GM12873 (cell line): ENCODE data around the gene CHODL.

Experiments used
- CTCF ChIP-seq: IDR thresholded peaks from 2 replicates; pipeline ENCODE4 v1.5.1; 2012; ENCODE audit warnings: low read depth, mild to moderate bottlenecking, moderate library complexity, low read length, control low read depth; ENCODE audit not compliant: insufficient read depth; ENCODE audit errors: missing control alignments

CHODL gene

GRCh38 chr21:18245464-18245967 lies 883 bp downstream of the CHODL start:
- no peak for TF ChIP-seq CTCF

DNA sequence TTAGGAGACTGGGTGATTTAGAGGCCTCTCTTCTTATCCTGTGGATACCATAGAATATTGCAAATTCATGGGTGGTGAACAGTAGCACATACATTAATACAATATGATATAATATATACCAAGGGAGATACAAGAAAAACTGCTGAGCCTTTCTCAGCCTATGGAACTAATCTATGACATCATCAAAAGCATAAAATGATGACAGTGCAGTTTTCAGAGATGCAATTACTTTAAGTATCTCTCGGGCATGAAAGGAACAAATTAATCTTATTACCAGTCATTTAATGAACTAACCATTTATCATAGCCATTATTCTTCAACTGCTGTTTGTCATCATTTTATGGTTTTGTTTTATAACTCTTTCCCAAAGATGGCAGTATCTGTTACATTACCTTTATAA lies 3.5 kb downstream of the CHODL start:
- no peak for TF ChIP-seq CTCF

GRCh38 chr21:18249672-18250071 lies 5.0 kb downstream of the CHODL start:
- TF ChIP-seq CTCF: no peak

DNA sequence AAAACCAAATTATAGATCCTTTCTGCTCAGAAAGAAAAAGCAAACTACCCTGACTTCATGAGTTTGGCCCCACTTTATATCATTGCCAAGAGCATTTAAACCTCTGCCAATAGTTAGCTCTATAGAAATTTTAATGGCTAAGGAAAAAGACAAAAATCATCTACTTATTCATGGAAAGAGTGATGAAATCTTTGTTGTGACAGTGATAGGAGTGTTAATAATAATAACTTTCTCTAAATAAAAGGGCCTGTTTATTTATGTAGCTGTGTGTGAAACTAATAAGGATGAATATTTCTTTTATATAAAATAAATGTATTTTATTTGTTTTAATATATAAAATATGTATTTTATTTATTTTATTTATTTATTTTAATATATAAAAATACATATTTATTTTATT lies 6.4 kb downstream of the CHODL start:
- TF ChIP-seq CTCF: no peak

DNA sequence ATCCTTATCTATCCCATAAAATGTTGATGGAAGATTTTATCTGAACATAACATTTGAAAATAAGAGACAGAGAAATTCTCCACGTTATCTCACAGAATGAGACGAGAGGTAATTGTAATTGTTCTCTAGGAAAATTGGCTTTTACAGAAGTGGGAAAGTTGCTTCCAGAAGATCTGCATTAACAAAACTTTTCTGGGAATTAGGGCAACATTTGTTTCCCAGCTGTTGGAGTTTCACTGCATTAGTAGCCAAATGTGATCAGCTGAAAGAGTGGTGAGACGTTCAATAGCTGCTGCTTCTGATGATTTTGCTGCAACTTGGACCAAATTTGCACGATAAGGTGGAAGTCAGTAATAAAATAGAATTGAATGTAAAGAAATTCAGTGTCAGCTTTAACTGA lies 7.6 kb downstream of the CHODL start:
- no peak for TF ChIP-seq CTCF

- TF ChIP-seq CTCF: no peak
These were observed 8.0 kb downstream of the CHODL start for GRCh38 chr21:18252680-18253079.

DNA sequence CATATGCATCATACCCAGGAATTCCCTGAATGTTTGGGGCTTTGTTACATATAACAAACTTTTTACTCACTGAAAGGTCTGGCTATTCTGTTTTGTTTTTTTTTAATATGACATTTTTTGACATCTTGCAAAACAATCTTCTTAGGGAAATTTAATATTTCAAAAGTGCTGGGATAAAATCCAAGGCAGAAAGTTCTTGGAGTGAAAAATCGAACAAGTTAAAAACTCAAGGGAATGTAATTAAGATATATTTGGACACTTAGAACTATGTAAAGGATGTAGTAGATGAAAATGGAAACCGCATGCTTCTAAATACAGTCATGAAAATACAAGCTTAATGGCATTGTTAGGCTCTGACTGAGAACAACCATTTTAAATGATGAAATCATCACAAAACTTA lies 8.6 kb downstream of the CHODL start:
- TF ChIP-seq CTCF: no peak
